Glomerular endothelial cell (primary cell): ENCODE results near the gene NR1H3. TPM values are rescaled to one million over a fixed set of nuclear protein-coding genes. Genes with fewer than 3 reads are reported as not detected.
A peak's percentile ranks its signal among the peaks of the same experiment; 100 is the strongest.

Source experiments
- DNase-seq: peaks from one replicate; pipeline ENCODE4 v3.0.0-alpha.2; 2011; ENCODE audit warnings: low read depth, low spot score; ENCODE audit errors: extremely low read depth
- total RNA-seq: library from RNA; depleted of rRNA; stranded (reverse); fragments of >200 nt; gene quantifications from 2 replicates; pipeline ENCODE4 v1.2.3, GENCODE V29; 2015

NR1H3 gene
- total RNA-seq, 1 donor from 2014 or later = 4.1 TPM

- no peak for DNase-seq
Observed at GRCh38 chr11:47243454-47243853, 14.3 kb upstream of the NR1H3 start.

- DNase-seq = no peak
Observed at GRCh38 chr11:47244448-47245350, 13.1 kb upstream of the NR1H3 start.

- no peak for DNase-seq
Observed at GRCh38 chr11:47245611-47246357, 12.0 kb upstream of the NR1H3 start.

- no peak for DNase-seq
Observed at GRCh38 chr11:47247502-47247901, 10.3 kb upstream of the NR1H3 start.

- DNase-seq = no peak
Observed at GRCh38 chr11:47248304-47248663, 9.5 kb upstream of the NR1H3 start.

- peak; percentile 60 for DNase-seq
Observed at GRCh38 chr11:47248664-47249377, 9.0 kb upstream of the NR1H3 start, which contains the start of gene ACP2. ACP2 (minus strand) TSS chr11:47248814; CDS start chr11:47248789, 25 bp downstream.

- DNase-seq = no peak
Observed at GRCh38 chr11:47249378-47249715, 8.4 kb upstream of the NR1H3 start.

GRCh38 chr11:47251751-47252150 lies 6.0 kb upstream of the NR1H3 start:
- no peak for DNase-seq

GRCh38 chr11:47253660-47254059 lies 4.1 kb upstream of the NR1H3 start:
- no peak for DNase-seq

GRCh38 chr11:47254386-47254785 lies 3.4 kb upstream of the NR1H3 start:
- no peak for DNase-seq

GRCh38 chr11:47256374-47256773 lies 1.4 kb upstream of the NR1H3 start:
- no peak for DNase-seq

- DNase-seq = no peak
Observed at GRCh38 chr11:47257177-47257516, 649 bp upstream of the NR1H3 start.

GRCh38 chr11:47258317-47258902 lies 614 bp downstream of the NR1H3 start:
- DNase-seq = no peak

- no peak for DNase-seq
Observed at GRCh38 chr11:47259232-47259977, 1.6 kb downstream of the NR1H3 start.

- DNase-seq = no peak
Observed at GRCh38 chr11:47260366-47260765, 2.6 kb downstream of the NR1H3 start.

- no peak for DNase-seq
Observed at GRCh38 chr11:47261291-47261800, 3.5 kb downstream of the NR1H3 start.

GRCh38 chr11:47264119-47264518 lies 6.3 kb downstream of the NR1H3 start:
- DNase-seq = no peak

GRCh38 chr11:47264521-47264920 lies 6.7 kb downstream of the NR1H3 start:
- DNase-seq = no peak

- DNase-seq = no peak
Observed at GRCh38 chr11:47267876-47268275, 10.1 kb downstream of the NR1H3 start.

- DNase-seq = no peak
Observed at GRCh38 chr11:47268448-47269001, 10.7 kb downstream of the NR1H3 start.
